SK-N-SH treated with all-trans-retinoic acid at 6 μM for 48 hours (cell line): ENCODE measurements around the gene REPIN1.

ENCODE experiments used
- BACH2 ChIP-seq: fragments of 250-450 bp; sonication (Bioruptor Pico); IDR thresholded peaks from 2 replicates; pipeline ENCODE4 v1.9.0; 2021; ENCODE audit warnings: mild to moderate bottlenecking, borderline replicate concordance
- OSR1 ChIP-seq: fragments of 250-450 bp; sonication (Bioruptor Pico); IDR thresholded peaks from 2 replicates; pipeline ENCODE4 v1.8.0; 2022; ENCODE audit warnings: moderate library complexity, mild to moderate bottlenecking, inconsistent platforms
- PATZ1 ChIP-seq: fragments of 250-450 bp; sonication (Bioruptor Pico); IDR thresholded peaks from 2 replicates; pipeline ENCODE4 v1.8.0; 2020; ENCODE audit warnings: mild to moderate bottlenecking, moderate library complexity, borderline replicate concordance
- RARB ChIP-seq: fragments of 250-450 bp; sonication (Bioruptor Pico); IDR thresholded peaks from 2 replicates; pipeline ENCODE4 v1.8.0; 2021; ENCODE audit warnings: mild to moderate bottlenecking, moderate library complexity
- TOX ChIP-seq: fragments of 250-450 bp; sonication (Bioruptor Pico); IDR thresholded peaks from 2 replicates; pipeline ENCODE4 v1.8.0; 2021; ENCODE audit warnings: mild to moderate bottlenecking, moderate library complexity, borderline replicate concordance
- ZFP30 ChIP-seq: fragments of 450-650 bp; formaldehyde crosslinking; IDR thresholded peaks from 2 replicates; pipeline ENCODE4 v1.5.0; 2022; ENCODE audit warnings: mild to moderate bottlenecking, moderate library complexity
- TF ChIP-seq, protein P1 (sequence below): fragments of 250-450 bp; sonication (Bioruptor Pico); IDR thresholded peaks from 2 replicates; pipeline ENCODE4 v1.5.1; 2020; ENCODE audit warnings: low read depth, mild to moderate bottlenecking, moderate library complexity
- TF ChIP-seq, protein P2 (sequence below): fragments of 250-450 bp; sonication (Bioruptor Pico); IDR thresholded peaks from 2 replicates; pipeline ENCODE4 v1.5.1; 2021; ENCODE audit warnings: mild to moderate bottlenecking, moderate library complexity

- no peak for TF ChIP-seq ZFP30 (CRISPR knock-in tag)
- TF ChIP-seq, protein P1, sequence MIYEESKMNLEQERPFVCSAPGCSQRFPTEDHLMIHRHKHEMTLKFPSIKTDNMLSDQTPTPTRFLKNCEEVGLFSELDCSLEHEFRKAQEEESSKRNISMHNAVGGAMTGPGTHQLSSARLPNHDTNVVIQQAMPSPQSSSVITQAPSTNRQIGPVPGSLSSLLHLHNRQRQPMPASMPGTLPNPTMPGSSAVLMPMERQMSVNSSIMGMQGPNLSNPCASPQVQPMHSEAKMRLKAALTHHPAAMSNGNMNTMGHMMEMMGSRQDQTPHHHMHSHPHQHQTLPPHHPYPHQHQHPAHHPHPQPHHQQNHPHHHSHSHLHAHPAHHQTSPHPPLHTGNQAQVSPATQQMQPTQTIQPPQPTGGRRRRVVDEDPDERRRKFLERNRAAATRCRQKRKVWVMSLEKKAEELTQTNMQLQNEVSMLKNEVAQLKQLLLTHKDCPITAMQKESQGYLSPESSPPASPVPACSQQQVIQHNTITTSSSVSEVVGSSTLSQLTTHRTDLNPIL (CRISPR knock-in tag) = no peak
- TF ChIP-seq BACH2 (CRISPR knock-in tag) = no peak
- no peak for TF ChIP-seq TOX
- no peak for TF ChIP-seq OSR1 (CRISPR knock-in tag)
- TF ChIP-seq PATZ1 (CRISPR knock-in tag) = no peak
- TF ChIP-seq, protein P2, sequence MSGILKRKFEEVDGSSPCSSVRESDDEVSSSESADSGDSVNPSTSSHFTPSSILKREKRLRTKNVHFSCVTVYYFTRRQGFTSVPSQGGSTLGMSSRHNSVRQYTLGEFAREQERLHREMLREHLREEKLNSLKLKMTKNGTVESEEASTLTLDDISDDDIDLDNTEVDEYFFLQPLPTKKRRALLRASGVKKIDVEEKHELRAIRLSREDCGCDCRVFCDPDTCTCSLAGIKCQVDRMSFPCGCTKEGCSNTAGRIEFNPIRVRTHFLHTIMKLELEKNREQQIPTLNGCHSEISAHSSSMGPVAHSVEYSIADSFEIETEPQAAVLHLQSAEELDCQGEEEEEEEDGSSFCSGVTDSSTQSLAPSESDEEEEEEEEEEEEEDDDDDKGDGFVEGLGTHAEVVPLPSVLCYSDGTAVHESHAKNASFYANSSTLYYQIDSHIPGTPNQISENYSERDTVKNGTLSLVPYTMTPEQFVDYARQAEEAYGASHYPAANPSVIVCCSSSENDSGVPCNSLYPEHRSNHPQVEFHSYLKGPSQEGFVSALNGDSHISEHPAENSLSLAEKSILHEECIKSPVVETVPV (CRISPR knock-in tag) = no peak
- no peak for TF ChIP-seq RARB (CRISPR knock-in tag)
These were observed 46.3 kb upstream of the REPIN1 start for GRCh38 chr7:150322114-150322832.
